AG10803 (cell line): ENCODE results near the gene SUGCT.

Experiments
- DNase-seq: peaks from one replicate; pipeline ENCODE4 v3.0.0; 2010; ENCODE audit warnings: low read depth
- H3K4me3 ChIP-seq: 2 replicates; pipeline ENCODE4 v1.5.1; 2011; ENCODE audit warnings: mild to moderate bottlenecking, low read length, control low read depth
- TF ChIP-seq, protein P1 (sequence below): conservative IDR thresholded peaks from 2 replicates; pipeline ENCODE4 v1.5.1; 2011; ENCODE audit warnings: mild to moderate bottlenecking, low read length, control low read depth, inconsistent platforms

SUGCT gene

DNA sequence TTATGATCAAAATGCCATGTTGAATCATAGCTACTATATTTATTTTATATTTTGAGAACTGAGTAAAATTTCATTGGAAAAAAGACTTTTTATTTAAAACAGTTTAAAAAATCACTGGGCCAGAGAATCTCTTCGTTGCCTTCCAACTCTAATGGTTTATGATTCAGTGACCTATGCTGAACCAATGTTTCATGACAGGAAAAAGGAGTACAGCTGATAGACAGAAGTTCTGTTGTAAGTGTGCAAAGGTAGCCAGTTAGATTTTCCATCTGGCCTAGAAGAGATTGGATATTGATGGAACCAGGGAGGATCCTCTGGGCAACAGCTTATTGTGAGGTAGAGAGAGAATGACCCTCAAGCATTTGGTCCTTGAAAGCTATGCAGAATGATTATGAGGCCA, 745.8 kb downstream of the SUGCT start:
- TF ChIP-seq, protein P1, sequence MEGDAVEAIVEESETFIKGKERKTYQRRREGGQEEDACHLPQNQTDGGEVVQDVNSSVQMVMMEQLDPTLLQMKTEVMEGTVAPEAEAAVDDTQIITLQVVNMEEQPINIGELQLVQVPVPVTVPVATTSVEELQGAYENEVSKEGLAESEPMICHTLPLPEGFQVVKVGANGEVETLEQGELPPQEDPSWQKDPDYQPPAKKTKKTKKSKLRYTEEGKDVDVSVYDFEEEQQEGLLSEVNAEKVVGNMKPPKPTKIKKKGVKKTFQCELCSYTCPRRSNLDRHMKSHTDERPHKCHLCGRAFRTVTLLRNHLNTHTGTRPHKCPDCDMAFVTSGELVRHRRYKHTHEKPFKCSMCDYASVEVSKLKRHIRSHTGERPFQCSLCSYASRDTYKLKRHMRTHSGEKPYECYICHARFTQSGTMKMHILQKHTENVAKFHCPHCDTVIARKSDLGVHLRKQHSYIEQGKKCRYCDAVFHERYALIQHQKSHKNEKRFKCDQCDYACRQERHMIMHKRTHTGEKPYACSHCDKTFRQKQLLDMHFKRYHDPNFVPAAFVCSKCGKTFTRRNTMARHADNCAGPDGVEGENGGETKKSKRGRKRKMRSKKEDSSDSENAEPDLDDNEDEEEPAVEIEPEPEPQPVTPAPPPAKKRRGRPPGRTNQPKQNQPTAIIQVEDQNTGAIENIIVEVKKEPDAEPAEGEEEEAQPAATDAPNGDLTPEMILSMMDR: no peak
- no peak for DNase-seq
- no peak overlapping the region for H3K4me3 ChIP-seq

DNA sequence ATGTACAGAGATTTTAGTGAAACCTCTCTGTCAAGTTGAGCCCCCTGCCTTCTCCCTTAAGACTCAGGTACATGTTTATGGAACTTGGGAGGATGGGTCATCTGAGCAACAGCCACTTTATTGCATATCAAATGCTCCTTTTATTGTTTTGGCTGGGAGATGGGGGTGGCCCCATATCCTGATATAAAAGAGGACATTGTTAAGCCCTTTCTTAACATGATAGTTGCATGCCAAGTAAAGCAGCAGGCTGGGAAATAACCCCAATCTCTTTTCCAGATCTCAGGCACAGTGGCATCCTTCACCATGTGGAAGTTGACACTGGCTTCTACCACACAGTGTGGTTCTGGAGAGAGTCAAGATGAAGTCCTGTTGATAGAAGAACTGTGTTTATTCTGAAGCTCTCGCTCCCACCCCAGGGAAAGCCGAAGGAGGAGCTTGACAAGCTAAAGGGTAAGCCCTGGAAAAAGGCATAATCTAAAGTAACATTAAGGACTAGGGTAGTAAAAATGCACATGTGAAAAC, 746.7 kb downstream of the SUGCT start:
- no peak overlapping the region for H3K4me3 ChIP-seq
- TF ChIP-seq, protein P1: no peak
- DNase-seq: no peak

DNA sequence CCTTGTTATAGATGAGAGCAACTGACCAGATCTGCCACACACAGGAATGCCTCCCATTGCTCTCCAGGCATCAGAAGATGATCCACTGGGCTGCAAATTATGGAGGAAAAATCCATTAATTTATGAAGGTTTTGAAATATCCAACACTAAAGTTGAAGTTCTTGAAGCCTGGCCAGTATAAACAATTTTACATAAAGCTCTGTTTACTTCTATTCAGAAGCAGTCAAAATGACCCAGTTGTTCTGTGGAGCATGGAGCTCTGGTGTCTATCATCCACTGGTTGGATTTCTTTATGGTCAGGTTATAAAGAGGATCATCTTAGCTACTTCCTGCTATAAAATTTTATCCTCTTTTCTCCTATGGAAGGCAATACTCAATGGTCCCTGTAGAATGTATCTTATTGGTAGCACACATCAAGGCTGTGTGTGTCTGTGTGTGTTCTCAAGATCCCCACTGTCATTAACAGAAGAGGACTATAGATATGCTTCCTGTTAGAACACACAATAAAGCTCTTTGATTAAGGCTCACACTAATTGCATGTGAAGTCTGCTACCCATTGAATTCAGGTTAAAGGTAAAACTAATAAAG, 747.4 kb downstream of the SUGCT start:
- DNase-seq: no peak
- H3K4me3 ChIP-seq: no peak overlapping the region
- TF ChIP-seq, protein P1: no peak

DNA sequence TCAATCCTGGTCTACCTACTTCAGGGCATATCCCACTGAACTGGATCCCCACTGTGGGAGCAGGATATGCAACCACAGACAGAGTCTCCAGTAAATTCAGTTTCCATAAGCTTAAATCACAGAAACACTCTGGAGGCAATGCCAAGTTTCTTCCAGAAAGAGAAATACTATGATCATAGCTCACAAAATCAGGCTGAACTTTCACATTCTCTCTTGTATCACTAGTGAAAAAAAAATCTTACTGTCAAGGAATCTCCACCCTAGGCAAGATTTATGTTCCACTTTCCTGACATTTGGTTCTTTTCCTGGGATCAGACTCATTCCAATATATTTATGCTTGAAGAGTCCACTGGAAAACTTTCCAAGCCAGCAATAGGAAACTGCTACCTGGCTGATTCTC, 749.0 kb downstream of the SUGCT start:
- no peak overlapping the region for H3K4me3 ChIP-seq

DNA sequence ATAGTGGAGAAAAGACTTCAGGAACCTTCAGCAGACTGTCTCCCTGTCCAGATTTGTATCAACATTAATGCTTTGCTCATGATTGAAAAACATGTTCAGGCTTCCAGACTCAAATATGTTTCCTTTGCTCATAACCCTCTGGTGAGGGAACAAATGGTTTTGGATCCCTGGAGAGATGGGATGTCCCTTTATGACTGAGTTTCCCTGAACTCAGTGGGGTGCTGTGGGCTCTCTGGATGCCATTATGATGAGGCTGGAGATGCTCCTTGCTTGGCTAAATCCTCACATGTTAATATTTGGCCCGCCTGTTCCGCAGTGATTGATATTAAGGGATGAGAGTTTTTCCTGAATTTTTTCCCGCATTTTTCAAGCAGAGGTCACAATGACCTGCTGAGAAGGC, 749.4 kb downstream of the SUGCT start:
- TF ChIP-seq, protein P1: no peak
- no peak for DNase-seq
- H3K4me3 ChIP-seq: no peak overlapping the region

More for the DNA sequence above, 749.0 kb downstream of the SUGCT start:
- TF ChIP-seq, protein P1: no peak
- DNase-seq: no peak

DNA sequence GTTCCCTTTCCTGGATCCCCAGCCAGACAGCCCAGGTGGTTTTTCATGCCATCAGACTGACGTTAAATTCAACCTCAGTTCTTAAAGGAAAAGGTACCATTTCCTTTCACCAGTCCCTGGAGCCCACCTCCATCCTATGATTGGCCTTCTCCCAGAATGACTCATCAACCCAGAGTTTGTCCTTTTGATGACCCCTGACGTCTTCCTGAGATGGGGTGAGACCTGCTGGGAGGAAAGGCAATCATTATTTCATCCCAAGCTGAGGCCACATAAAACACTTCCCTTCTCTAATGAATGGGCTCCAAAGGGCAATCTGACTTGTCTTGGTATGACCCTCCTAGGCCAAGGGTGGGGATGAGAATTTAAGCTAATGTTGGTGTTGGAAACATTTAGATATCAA, 750.7 kb downstream of the SUGCT start:
- TF ChIP-seq, protein P1: no peak
- no peak overlapping the region for H3K4me3 ChIP-seq
- no peak for DNase-seq

DNA sequence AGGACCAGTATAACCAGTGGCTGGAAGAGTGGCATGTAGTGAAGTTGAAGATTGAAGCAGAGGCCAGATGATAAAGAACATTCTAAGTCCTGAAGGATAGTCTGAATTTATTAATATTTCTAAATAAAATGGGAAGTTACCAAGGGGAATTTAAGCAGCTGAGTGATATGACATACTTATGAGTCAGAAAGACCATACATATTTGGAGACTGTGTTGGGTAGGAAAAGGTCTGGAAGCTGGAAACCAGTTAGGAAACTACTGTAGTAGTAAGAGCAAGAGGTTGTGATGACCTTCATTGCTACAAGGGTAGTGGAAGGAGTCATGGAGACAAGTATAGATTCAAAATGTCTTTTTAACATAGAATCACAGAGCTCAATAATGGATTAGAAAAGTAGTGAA, 752.3 kb downstream of the SUGCT start:
- H3K4me3 ChIP-seq: no peak overlapping the region
- DNase-seq: peak; percentile 38
- TF ChIP-seq, protein P1: no peak
